C4-2B (cell line): ENCODE results near the gene PTPN1.

ENCODE experiments used
- H3K27ac ChIP-seq: fragments of 450-650 bp; 2 replicates; pipeline ENCODE4 v1.5.1; 2017
- ZFX ChIP-seq: fragments of 450-650 bp; IDR thresholded peaks from 2 replicates; pipeline ENCODE4 v1.6.1; 2017
- TF ChIP-seq, protein P1 (sequence below): fragments of 450-650 bp; conservative IDR thresholded peaks from 2 replicates; pipeline ENCODE4 v1.5.1; 2017; ENCODE audit warnings: mild to moderate bottlenecking

The PTPN1 gene

DNA sequence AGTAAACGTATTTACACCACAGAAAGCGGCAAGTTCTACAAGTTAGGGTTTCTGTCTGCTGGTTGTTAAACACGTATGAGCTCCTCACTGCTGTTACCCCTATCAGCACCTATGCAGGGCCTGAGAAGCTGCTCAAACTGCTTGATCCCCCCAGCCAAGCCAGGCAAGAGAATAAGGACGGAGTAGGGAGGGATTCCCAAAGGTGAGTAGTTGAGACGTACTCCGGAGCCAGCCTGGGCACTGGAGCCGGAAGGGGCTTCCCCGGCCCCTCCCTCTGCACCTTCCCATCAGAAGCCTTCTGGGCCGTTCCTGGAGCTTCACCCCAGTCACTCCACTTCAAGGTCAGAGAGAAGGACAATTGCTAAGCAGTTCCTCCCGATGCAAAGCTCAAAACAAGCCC is 123.2 kb downstream of the PTPN1 start:
- H3K27ac ChIP-seq = no peak overlapping the region
- TF ChIP-seq ZFX = no peak
- TF ChIP-seq, protein P1, sequence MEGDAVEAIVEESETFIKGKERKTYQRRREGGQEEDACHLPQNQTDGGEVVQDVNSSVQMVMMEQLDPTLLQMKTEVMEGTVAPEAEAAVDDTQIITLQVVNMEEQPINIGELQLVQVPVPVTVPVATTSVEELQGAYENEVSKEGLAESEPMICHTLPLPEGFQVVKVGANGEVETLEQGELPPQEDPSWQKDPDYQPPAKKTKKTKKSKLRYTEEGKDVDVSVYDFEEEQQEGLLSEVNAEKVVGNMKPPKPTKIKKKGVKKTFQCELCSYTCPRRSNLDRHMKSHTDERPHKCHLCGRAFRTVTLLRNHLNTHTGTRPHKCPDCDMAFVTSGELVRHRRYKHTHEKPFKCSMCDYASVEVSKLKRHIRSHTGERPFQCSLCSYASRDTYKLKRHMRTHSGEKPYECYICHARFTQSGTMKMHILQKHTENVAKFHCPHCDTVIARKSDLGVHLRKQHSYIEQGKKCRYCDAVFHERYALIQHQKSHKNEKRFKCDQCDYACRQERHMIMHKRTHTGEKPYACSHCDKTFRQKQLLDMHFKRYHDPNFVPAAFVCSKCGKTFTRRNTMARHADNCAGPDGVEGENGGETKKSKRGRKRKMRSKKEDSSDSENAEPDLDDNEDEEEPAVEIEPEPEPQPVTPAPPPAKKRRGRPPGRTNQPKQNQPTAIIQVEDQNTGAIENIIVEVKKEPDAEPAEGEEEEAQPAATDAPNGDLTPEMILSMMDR = no peak

DNA sequence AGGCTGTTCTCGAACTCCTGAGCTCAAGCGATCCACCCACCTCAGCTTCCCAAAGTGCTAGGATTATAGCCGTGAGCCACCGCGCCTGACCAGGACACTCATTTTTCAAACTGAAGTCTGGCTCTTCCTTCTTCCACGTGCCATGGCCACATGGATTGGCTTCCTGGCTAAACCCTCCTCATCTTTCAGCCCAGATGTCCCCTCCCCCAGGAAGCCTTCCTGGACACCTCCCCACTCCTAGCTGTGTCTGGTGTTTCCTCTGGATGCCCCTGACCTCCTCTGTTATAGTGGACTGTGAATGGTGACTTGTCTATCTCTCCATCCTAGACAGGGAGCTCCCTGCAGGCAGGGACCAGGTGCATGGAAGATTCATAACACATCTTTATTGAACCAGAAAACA is 124.0 kb downstream of the PTPN1 start:
- no peak for TF ChIP-seq ZFX
- no peak overlapping the region for H3K27ac ChIP-seq
